SK-N-SH (cell line): Measurements from ENCODE around the gene GRIN2A. TPM values are rescaled to one million over a fixed set of nuclear protein-coding genes. Genes with fewer than 3 reads are reported as not detected.

Experiments used
- CTCF ChIA-PET: fragments of 300-600, 350-600 bp; formaldehyde crosslinking; extraction: SDS; loops from one replicate; lab custom pipeline; 2021; lab: Yijun Ruan, JAX
- POLR2A ChIA-PET: fragments of 350-600 bp; sonication (Branson Sonifier 250); formaldehyde crosslinking; extraction: SDS; loops from one replicate; lab custom pipeline; 2020; ENCODE audit warnings: antibody characterized with exemption, inconsistent platforms; lab: Yijun Ruan, JAX
- DNase-seq: peaks from one replicate; pipeline ENCODE4 v3.0.0; 2012
- H2AFZ ChIP-seq: fragments of 200-600 bp; sonication (generic); 2 replicates; pipeline ENCODE4 v1.8.1; 2016; ENCODE audit warnings: antibody characterized with exemption, mild to moderate bottlenecking, low read depth
- H3F3A ChIP-seq: fragments of 200-600 bp; sonication (generic); replicated peaks from 2 replicates; pipeline ENCODE3; 2016; ENCODE audit warnings: antibody characterized with exemption, mild to moderate bottlenecking; ENCODE audit not compliant: insufficient read depth
- H3K27ac ChIP-seq, 2 experiments: fragments of 200-500 bp in 1 of 2; fragments of 200-600 bp in 1 of 2; sonication (Bioruptor generic) in 1 of 2; sonication (generic), shearing (Covaris generic) in 1 of 2; 2 replicates each; pipeline versions ENCODE4 v1.5.1 to v1.6.1; 2014 to 2016; ENCODE audit warnings: low read depth in 2 of 2, inconsistent platforms in 1 of 2, low read length in 1 of 2, mild to moderate bottlenecking in 1 of 2, mixed read lengths in 1 of 2
- H3K27me3 ChIP-seq: fragments of 200-600 bp; sonication (generic), shearing (Covaris generic); 2 replicates; pipeline ENCODE4 v1.6.1; 2016; ENCODE audit warnings: mixed run types; ENCODE audit not compliant: insufficient read depth
- H3K36me3 ChIP-seq, 2 experiments: fragments of 200-500 bp in 1 of 2; fragments of 200-600 bp in 1 of 2; sonication (Bioruptor generic) in 1 of 2; sonication (generic) in 1 of 2; replicated peaks in 1 of 2; 2 replicates each; pipeline versions ENCODE3 to v1.5.1; 2014 to 2016; ENCODE audit warnings: low read length in 1 of 2, mild to moderate bottlenecking in 1 of 2; ENCODE audit not compliant: insufficient read depth in 2 of 2, control insufficient read depth in 1 of 2
- H3K4me1 ChIP-seq, 2 experiments: fragments of 200-500 bp in 1 of 2; fragments of 200-600 bp in 1 of 2; sonication (Bioruptor generic) in 1 of 2; sonication (generic), shearing (Covaris generic) in 1 of 2; 2 replicates each; pipeline versions ENCODE4 v1.5.1 to v1.6.1; 2014 to 2016; ENCODE audit warnings: low read depth in 1 of 2, low read length in 1 of 2, mixed run types in 1 of 2; ENCODE audit not compliant: insufficient read depth in 2 of 2, control insufficient read depth in 1 of 2
- H3K4me2 ChIP-seq: fragments of 200-600 bp; sonication (generic), shearing (Covaris generic); 2 replicates; pipeline ENCODE4 v1.6.1; 2017; ENCODE audit warnings: mixed run types
- H3K4me3 ChIP-seq, 2 experiments: fragments of 200-500 bp in 1 of 2; fragments of 200-600 bp in 1 of 2; sonication (Bioruptor generic) in 1 of 2; sonication (generic), shearing (Covaris generic) in 1 of 2; 2 replicates each; pipeline versions ENCODE4 v1.5.1 to v1.8.1; 2014 to 2016; ENCODE audit warnings: low read depth in 2 of 2, inconsistent platforms in 1 of 2, low read length in 1 of 2, mild to moderate bottlenecking in 1 of 2, mixed read lengths in 1 of 2, moderate library complexity in 1 of 2
- H3K79me2 ChIP-seq: fragments of 200-600 bp; sonication (generic); 2 replicates; pipeline ENCODE4 v1.8.1; 2017; ENCODE audit warnings: mild to moderate bottlenecking; ENCODE audit not compliant: insufficient read depth
- H3K9ac ChIP-seq: fragments of 200-600 bp; sonication (generic); 2 replicates; pipeline ENCODE4 v1.6.1; 2017; ENCODE audit warnings: mixed run types
- H3K9me2 ChIP-seq: fragments of 200-600 bp; sonication (generic); 2 replicates; pipeline ENCODE4 v1.6.1; 2017; ENCODE audit warnings: mixed run types
- H3K9me3 ChIP-seq: fragments of 200-600 bp; sonication (generic); 2 replicates; pipeline ENCODE4 v1.6.1; 2017; ENCODE audit warnings: mixed run types, mild to moderate bottlenecking, moderate library complexity
- H4K20me1 ChIP-seq: fragments of 200-600 bp; sonication (generic); 2 replicates; pipeline ENCODE4 v1.6.1; 2017; ENCODE audit warnings: mild to moderate bottlenecking, mixed run types; ENCODE audit not compliant: insufficient read depth
- CHD2 ChIP-seq: fragments of 150-350 bp; IDR thresholded peaks from 2 replicates; pipeline ENCODE4 v1.6.1; 2018; ENCODE audit warnings: low read length; ENCODE audit not compliant: partially characterized antibody
- FOSL2 ChIP-seq: IDR thresholded peaks from 2 replicates; pipeline ENCODE4 v1.4.0; 2012; ENCODE audit warnings: low read depth, mild to moderate bottlenecking, moderate library complexity, borderline replicate concordance
- FOXM1 ChIP-seq: IDR thresholded peaks from 2 replicates; pipeline ENCODE4 v1.4.0; 2012; ENCODE audit warnings: low read depth, mild to moderate bottlenecking
- GABPA ChIP-seq: IDR thresholded peaks from 2 replicates; pipeline ENCODE4 v1.4.0; 2012; ENCODE audit warnings: low read depth, mild to moderate bottlenecking
- IRF3 ChIP-seq: fragments of 150-350 bp; IDR thresholded peaks from 2 replicates; pipeline ENCODE4 v1.6.1; 2016; ENCODE audit warnings: mild to moderate bottlenecking, low read depth, low read length
- MAX ChIP-seq: IDR thresholded peaks from 2 replicates; pipeline ENCODE4 v1.4.0; 2012; ENCODE audit warnings: low read depth
- MXI1 ChIP-seq: IDR thresholded peaks from 2 replicates; pipeline ENCODE4 v1.6.1; 2012; ENCODE audit warnings: mild to moderate bottlenecking, low read depth, low read length, improper control_type of control experiment
- RAD21 ChIP-seq: IDR thresholded peaks from 2 replicates; pipeline ENCODE4 v1.6.1; 2012; ENCODE audit warnings: mild to moderate bottlenecking, low read length
- RCOR1 ChIP-seq: fragments of 150-350 bp; IDR thresholded peaks from 2 replicates; pipeline ENCODE4 v1.6.1; 2017; ENCODE audit warnings: antibody characterized with exemption, low read length
- REST ChIP-seq: IDR thresholded peaks from 2 replicates; pipeline ENCODE4 v1.6.1; 2012; ENCODE audit warnings: mild to moderate bottlenecking, low read depth, low read length, moderate library complexity
- RFX5 ChIP-seq: IDR thresholded peaks from 2 replicates; pipeline ENCODE4 v1.6.1; 2012; ENCODE audit warnings: mild to moderate bottlenecking, improper control_type of control experiment, low read length
- RXRA ChIP-seq: IDR thresholded peaks from 2 replicates; pipeline ENCODE4 v1.4.0; 2012; ENCODE audit warnings: low read depth, mild to moderate bottlenecking, borderline replicate concordance
- SMC3 ChIP-seq: IDR thresholded peaks from 2 replicates; pipeline ENCODE4 v1.6.1; 2012; ENCODE audit warnings: low read depth, low read length, improper control_type of control experiment
- TAF1 ChIP-seq: IDR thresholded peaks from 2 replicates; pipeline ENCODE4 v1.6.1; 2012; ENCODE audit warnings: low read depth, mild to moderate bottlenecking, low read length, moderate library complexity, borderline replicate concordance
- TCF12 ChIP-seq: IDR thresholded peaks from 2 replicates; pipeline ENCODE4 v1.4.0; 2012
- TEAD4 ChIP-seq: IDR thresholded peaks from 2 replicates; pipeline ENCODE4 v1.4.0; 2012; ENCODE audit warnings: mild to moderate bottlenecking, borderline replicate concordance; ENCODE audit not compliant: insufficient read depth
- USF2 ChIP-seq: fragments of 150-350 bp; IDR thresholded peaks from 2 replicates; pipeline ENCODE4 v1.6.1; 2017; ENCODE audit warnings: antibody characterized with exemption, low read length, low read depth, borderline replicate concordance
- WGBS: methylation state at CpG from one replicate; pipeline ENCODE4 v1.1.6; 2017; ENCODE audit warnings: low lambda C conversion rate; 5-methylcytosine and 5-hydroxymethylcytosine counted together
- polyA plus RNA-seq, 3 experiments: library from polyadenylated mRNA; depleted of rRNA; stranded (reverse); fragments of >200 nt; gene quantifications; 2 replicates each; pipeline ENCODE4 v1.2.3, GENCODE V29; 2012

The GRIN2A gene
- polyA plus RNA-seq, 1 of the 3 experiments (the other 2 are of a cell fraction) = not detected

- no peaks in the 10 kb centered on the region for H3K9me3 ChIP-seq
- H3K79me2 ChIP-seq = no peaks in the 10 kb centered on the region
- H4K20me1 ChIP-seq = no peaks in the 10 kb centered on the region
- TF ChIP-seq CHD2 = no peak
- TF ChIP-seq MXI1 = no peak
- TF ChIP-seq RAD21 = no peak
- no peak for TF ChIP-seq RFX5
- no peak for TF ChIP-seq RXRA
- TF ChIP-seq FOSL2 = no peak
- no peak for TF ChIP-seq REST
- TF ChIP-seq FOXM1 = no peak
- no peak for TF ChIP-seq TEAD4
- no peak for TF ChIP-seq MAX
- TF ChIP-seq SMC3 = no peak
- TF ChIP-seq TCF12 = no peak
- no peak for TF ChIP-seq RCOR1
- no peak for TF ChIP-seq GABPA
- no peak for TF ChIP-seq USF2
- no peak for TF ChIP-seq IRF3
- no peak for TF ChIP-seq TAF1
- no peak overlapping the region for H3K27ac ChIP-seq
- WGBS = 13% methylated on average over 3 of the region's 3 CpGs
- H3K9me2 ChIP-seq = no peaks in the 10 kb centered on the region
- no peak for DNase-seq
- H3K27me3 ChIP-seq = no peaks in the 10 kb centered on the region
- H3K4me3 ChIP-seq = no peak overlapping the region
- no peak overlapping the region for H3K9ac ChIP-seq
- H3K4me1 ChIP-seq = no peaks in the 10 kb centered on the region
- ChIA-PET CTCF (interaction anchor here (0.7 kb wide), 1 partner anchor 18 kb away, joined by 3 read pairs; no protein-coding TSS in a partner anchor), POLR2A (no interaction called here)
- no peak overlapping the region for H2AFZ ChIP-seq
- H3K4me2 ChIP-seq = no peak overlapping the region
- no peaks in the 10 kb centered on the region for H3K36me3 ChIP-seq
- H3F3A ChIP-seq = no peaks in the 10 kb centered on the region
Observed at GRCh38 chr16:9946022-9946720, 236.1 kb downstream of the GRIN2A start.
